Measurements from ENCODE around the gene HOMER1. TPM values are rescaled to one million over a fixed set of nuclear protein-coding genes. Genes with fewer than 3 reads are reported as not detected.

Gene HOMER1
- total and polyA plus RNA-seq, 9 of the 15 experiments (the other 6 are each of a cell fraction or from before 2014, with no cell fraction given) = 6.3 to 39.9 (median 9.9) TPM

GRCh38 chr5:79346420-79346824 lies 167.5 kb downstream of the HOMER1 start (continued):
- TF ChIP-seq ZMIZ1 (IDR thresholded peaks at IDR 0.05; ENCODE audit: low read depth in 2 of 2, low read length in 2 of 2) (no peak), CBX3 (IDR thresholded peaks at IDR 0.05; ENCODE audit: borderline replicate concordance in 1 of 2, low read length in 2 of 2) (peak in 1 of 2 experiments; percentile 35; a peak in 1 of 3 replicates), ATF3 (IDR thresholded peaks at IDR 0.05) (peak; percentile 95), ATF3 (CRISPR knock-in tag; conservative IDR thresholded peaks at IDR 0.05) (peak; percentile 77; the same call in 1 of the 2 replicates), HDAC2 (IDR thresholded peaks at IDR 0.05) (0 out of 2 replicates have a peak, but pooled peaks have one; percentile 66), CEBPB (tag; IDR thresholded peaks at IDR 0.05) (no peak), ZFP91 (CRISPR knock-in tag; IDR thresholded peaks at IDR 0.05) (no peak), ZC3H11A (IDR thresholded peaks at IDR 0.05; ENCODE audit: low read depth, low read length) (no peak), CREM (IDR thresholded peaks at IDR 0.05; ENCODE audit: low read depth) (0 out of 2 replicates have a peak, but pooled peaks have one; percentile 29), MCM7 (IDR thresholded peaks at IDR 0.05) (no peak), CXXC5 (CRISPR knock-in tag; IDR thresholded peaks at IDR 0.05) (0 out of 2 replicates have a peak, but pooled peaks have one; percentile 17), ZNF253 (CRISPR knock-in tag; conservative IDR thresholded peaks at IDR 0.05) (no peak), FOXA3 (CRISPR knock-in tag; conservative IDR thresholded peaks at IDR 0.05 in 1 of 2, IDR thresholded peaks at IDR 0.05 in 1 of 2) (0 out of 4 replicates have a peak, but pooled peaks of 1 of the 2 experiments have one; percentile 27), DPF2 (IDR thresholded peaks at IDR 0.05) (peak; percentile 81), TAF9B (IDR thresholded peaks at IDR 0.05; ENCODE audit: partially characterized antibody) (peak; percentile 86), SMARCE1 (IDR thresholded peaks at IDR 0.05) (peak; percentile 62; the same call in 1 of the 2 replicates), ARID3A (IDR thresholded peaks at IDR 0.05; ENCODE audit: borderline replicate concordance, low read depth, low read length) (0 out of 2 replicates have a peak, but pooled peaks have one; percentile 24), NFIC (IDR thresholded peaks at IDR 0.05) (0 out of 2 replicates have a peak, but pooled peaks have one; percentile 9), ZNF507 (tag; conservative IDR thresholded peaks at IDR 0.05) (no peak), ZNF431 (CRISPR knock-in tag; IDR thresholded peaks at IDR 0.05) (no peak)
